Subcutaneous abdominal adipose tissue (tissue), 5 donors: Measurements from ENCODE around the gene NDUFS1.
"Not testable (repeated sequence)": the region's sequence is repeated elsewhere in the genome, so short reads cannot be mapped to it uniquely, and the experiment has no call there.

Experiments used
- H3K27ac ChIP-seq: one replicate; pipeline ENCODE4 v1.7.0; 2013; ENCODE audit warnings: low read depth, mild to moderate bottlenecking, inconsistent platforms, low read length, moderate library complexity
- H3K27me3 ChIP-seq, 5 donors: one replicate each; pipeline ENCODE4 v1.7.0; 2013; ENCODE audit warnings: low read length in 5 of 5, inconsistent platforms in 1 of 5; ENCODE audit not compliant: control insufficient read depth in 5 of 5, insufficient read depth in 4 of 5
- H3K36me3 ChIP-seq, 5 donors: one replicate each; pipeline ENCODE4 v1.7.0; 2013; ENCODE audit warnings: low read length in 5 of 5; ENCODE audit not compliant: control insufficient read depth in 5 of 5, insufficient read depth in 5 of 5
- H3K4me1 ChIP-seq, 5 donors: one replicate each; pipeline ENCODE4 v1.7.0; 2013; ENCODE audit warnings: low read length in 5 of 5, mild to moderate bottlenecking in 3 of 5, moderate library complexity in 1 of 5; ENCODE audit not compliant: control insufficient read depth in 5 of 5, insufficient read depth in 5 of 5
- H3K4me3 ChIP-seq, 5 donors: one replicate each; pipeline ENCODE4 v1.7.0; 2013; ENCODE audit warnings: low read length in 5 of 5, low read depth in 1 of 5
- H3K9ac ChIP-seq, 5 donors: one replicate each; pipeline ENCODE4 v1.7.0; 2013; ENCODE audit warnings: low read length in 5 of 5, mild to moderate bottlenecking in 4 of 5, moderate library complexity in 3 of 5
- H3K9me3 ChIP-seq, 5 donors: one replicate each; pipeline ENCODE4 v1.7.0; 2013; ENCODE audit warnings: low read length in 5 of 5; ENCODE audit not compliant: control insufficient read depth in 5 of 5
- donor health status: healthy.
- donor health status: healthy.
- donor health status: healthy.
- donor health status: healthy.
- donor health status: healthy.

Gene NDUFS1

GRCh38 chr2:206112846-206113547 lies 46.2 kb downstream of the NDUFS1 start:
- Histone ChIP-seq H3K9me3 (peaks cover 0 to 6% (median 2%) of the 10 kb centered on the region in 5 donors), H3K4me3 (no peak overlapping the region), H3K36me3 (peaks cover 0 to 16% (median 10%) of the 10 kb centered on the region in 5 donors), H3K27ac (no peak overlapping the region), H3K4me1 (no peaks in the 10 kb centered on the region), H3K9ac (no peak overlapping the region), H3K27me3 (no peaks in the 10 kb centered on the region)

- Histone ChIP-seq H3K36me3 (peaks cover 0 to 15% (median 8%) of the 10 kb centered on the region in 5 donors), H3K4me3 (no peak overlapping the region), H3K9me3 (peaks cover 0 to 6% (median 2%) of the 10 kb centered on the region in 5 donors), H3K9ac (no peak overlapping the region), H3K27ac (no peak overlapping the region), H3K27me3 (no peaks in the 10 kb centered on the region), H3K4me1 (no peaks in the 10 kb centered on the region)
Measured at GRCh38 chr2:206112108-206112507, 47.1 kb downstream of the NDUFS1 start.

- Histone ChIP-seq H3K36me3 (peaks cover 0 to 8% (median 6%) of the 10 kb centered on the region in 5 donors), H3K27ac (no peak overlapping the region), H3K4me1 (no peaks in the 10 kb centered on the region), H3K9ac (no peak overlapping the region), H3K27me3 (no peaks in the 10 kb centered on the region), H3K4me3 (no peak overlapping the region), H3K9me3 (peaks cover 0 to 6% (median 2%) of the 10 kb centered on the region in 5 donors)
Measured at GRCh38 chr2:206108713-206109112, 50.5 kb downstream of the NDUFS1 start.

- H3K27ac ChIP-seq = no peak overlapping the region
- H3K9ac ChIP-seq = no peak overlapping the region
- H3K36me3 ChIP-seq = peaks cover 0 to 2% (median 0%) of the 10 kb centered on the region in 5 donors
- no peaks in the 10 kb centered on the region for H3K4me1 ChIP-seq
- no peaks in the 10 kb centered on the region for H3K9me3 ChIP-seq
- H3K27me3 ChIP-seq = no peaks in the 10 kb centered on the region
- H3K4me3 ChIP-seq = no peak overlapping the region
Measured at GRCh38 chr2:206105541-206105940, 53.7 kb downstream of the NDUFS1 start.

GRCh38 chr2:206105038-206105437 lies 54.2 kb downstream of the NDUFS1 start:
- no peak overlapping the region for H3K4me3 ChIP-seq
- no peak overlapping the region for H3K9ac ChIP-seq
- H3K9me3 ChIP-seq = no peaks in the 10 kb centered on the region
- no peaks in the 10 kb centered on the region for H3K27me3 ChIP-seq
- H3K4me1 ChIP-seq = no peaks in the 10 kb centered on the region
- H3K36me3 ChIP-seq = peaks cover 0 to 2% (median 0%) of the 10 kb centered on the region in 5 donors
- H3K27ac ChIP-seq = no peak overlapping the region

- not testable (repeated sequence) for H3K36me3 ChIP-seq, H3K4me3 ChIP-seq, H3K9ac ChIP-seq, H3K27ac ChIP-seq, H3K9me3 ChIP-seq, H3K4me1 ChIP-seq, H3K27me3 ChIP-seq
Measured at GRCh38 chr2:206098872-206099271, 60.4 kb downstream of the NDUFS1 start.

GRCh38 chr2:206098471-206098870 lies 60.8 kb downstream of the NDUFS1 start:
- H3K4me1 ChIP-seq = no peaks in the 10 kb centered on the region
- H3K9ac ChIP-seq = no peak overlapping the region
- no peak overlapping the region for H3K27ac ChIP-seq
- H3K36me3 ChIP-seq = peaks cover 0 to 5% (median 1%) of the 10 kb centered on the region in 5 donors
- no peak overlapping the region for H3K4me3 ChIP-seq
- H3K9me3 ChIP-seq = no peaks in the 10 kb centered on the region
- H3K27me3 ChIP-seq = no peaks in the 10 kb centered on the region

GRCh38 chr2:206096876-206097275 lies 62.4 kb downstream of the NDUFS1 start:
- Histone ChIP-seq H3K4me1 (no peaks in the 10 kb centered on the region), H3K4me3 (no peak overlapping the region), H3K9ac (no peak overlapping the region), H3K27me3 (no peaks in the 10 kb centered on the region), H3K9me3 (no peaks in the 10 kb centered on the region), H3K36me3 (peaks cover 0 to 5% (median 3%) of the 10 kb centered on the region in 5 donors), H3K27ac (no peak overlapping the region)

GRCh38 chr2:206095536-206096332 lies 63.5 kb downstream of the NDUFS1 start:
- H3K4me1 ChIP-seq = no peaks in the 10 kb centered on the region
- no peak overlapping the region for H3K4me3 ChIP-seq
- no peaks in the 10 kb centered on the region for H3K9me3 ChIP-seq
- no peak overlapping the region for H3K27ac ChIP-seq
- no peak overlapping the region for H3K9ac ChIP-seq
- H3K27me3 ChIP-seq = no peaks in the 10 kb centered on the region
- H3K36me3 ChIP-seq = peaks cover 0 to 5% (median 3%) of the 10 kb centered on the region in 5 donors

GRCh38 chr2:206092297-206092696 lies 66.9 kb downstream of the NDUFS1 start:
- no peaks in the 10 kb centered on the region for H3K9me3 ChIP-seq
- no peak overlapping the region for H3K4me3 ChIP-seq
- peaks cover 0 to 3% (median 2%) of the 10 kb centered on the region in 5 donors for H3K4me1 ChIP-seq
- H3K27me3 ChIP-seq = no peaks in the 10 kb centered on the region
- no peak overlapping the region for H3K27ac ChIP-seq
- no peak overlapping the region for H3K9ac ChIP-seq
- peaks cover 0 to 6% (median 5%) of the 10 kb centered on the region in 5 donors for H3K36me3 ChIP-seq
